Fibroblast of lung (primary cell): ENCODE results near the gene PDLIM5. TPM values are rescaled to one million over a fixed set of nuclear protein-coding genes. Genes with fewer than 3 reads are reported as not detected.

ENCODE experiments used
- DNase-seq, 2 donors: peaks; one replicate each; pipeline versions ENCODE4 v3.0.0 to v3.0.0-alpha.2; 2010; ENCODE audit warnings: low read depth in 2 of 2
- H2AFZ ChIP-seq: 2 replicates; pipeline ENCODE4 v1.5.1; 2012; ENCODE audit warnings: low read length, control low read depth, inconsistent platforms
- H3K27ac ChIP-seq: 2 replicates; pipeline ENCODE4 v1.5.1; 2011; ENCODE audit warnings: low read length, control low read depth; ENCODE audit not compliant: insufficient read depth
- H3K27me3 ChIP-seq: 2 replicates; pipeline ENCODE4 v1.5.1; 2011; ENCODE audit warnings: mild to moderate bottlenecking, low read length; ENCODE audit not compliant: control insufficient read depth, insufficient read depth
- H3K36me3 ChIP-seq: 2 replicates; pipeline ENCODE4 v1.5.1; 2011; ENCODE audit warnings: low read length; ENCODE audit not compliant: control insufficient read depth, insufficient read depth
- H3K4me1 ChIP-seq: 2 replicates; pipeline ENCODE4 v1.5.1; 2011; ENCODE audit warnings: low read length; ENCODE audit not compliant: control insufficient read depth, insufficient read depth; ENCODE audit errors: extremely low read depth
- H3K4me2 ChIP-seq: 2 replicates; pipeline ENCODE4 v1.5.1; 2011; ENCODE audit warnings: low read length, control low read depth; ENCODE audit not compliant: insufficient read depth; ENCODE audit errors: extremely low read depth
- H3K4me3 ChIP-seq, 4 experiments: fragments of 200-600 bp in 1 of 4; sonication (generic) in 1 of 4; replicated peaks in 1 of 4; 2 replicates each; pipeline ENCODE4 v1.5.1; 2011 to 2016; ENCODE audit warnings: low read length in 4 of 4, low read depth in 3 of 4, mild to moderate bottlenecking in 3 of 4, control low read depth in 2 of 4, inconsistent platforms in 1 of 4, mixed read lengths in 1 of 4; ENCODE audit not compliant: insufficient read depth in 1 of 4; ENCODE audit errors: control extremely low read depth in 1 of 4
- H3K79me2 ChIP-seq: 2 replicates; pipeline ENCODE4 v1.5.1; 2012; ENCODE audit warnings: mild to moderate bottlenecking, low read length, inconsistent platforms; ENCODE audit not compliant: control insufficient read depth, insufficient read depth
- H3K9ac ChIP-seq: 2 replicates; pipeline ENCODE4 v1.5.1; 2011; ENCODE audit warnings: mild to moderate bottlenecking, low read length, control low read depth; ENCODE audit not compliant: insufficient read depth
- H3K9me3 ChIP-seq: 2 replicates; pipeline ENCODE4 v1.5.1; 2012; ENCODE audit warnings: low read depth, low read length; ENCODE audit not compliant: control insufficient read depth, insufficient read depth
- H4K20me1 ChIP-seq: 2 replicates; pipeline ENCODE4 v1.5.1; 2011; ENCODE audit warnings: low read length; ENCODE audit not compliant: control insufficient read depth, insufficient read depth; ENCODE audit errors: extremely low read depth
- EZH2 ChIP-seq: IDR thresholded peaks from 2 replicates; pipeline ENCODE4 v1.5.1; 2012; ENCODE audit warnings: low read length, control low read depth, mild to moderate bottlenecking; ENCODE audit errors: missing control alignments
- polyA plus RNA-seq, 2 donors: library from polyadenylated mRNA; depleted of rRNA in 1 of 2; stranded (reverse) in 1 of 2; unstranded in 1 of 2; fragments of >200 nt; gene quantifications; 2 replicates each; pipeline ENCODE4 v1.2.1, GENCODE V29; 2011 to 2012; ENCODE audit warnings: missing spikeins in 1 of 2
- total RNA-seq: library from RNA; depleted of rRNA; stranded (reverse); fragments of >200 nt; gene quantifications from 2 replicates; pipeline ENCODE4 v1.2.1, GENCODE V29; 2014
- TF ChIP-seq, protein P1 (sequence below), 2 donors: IDR thresholded peaks in 1 of 2; conservative IDR thresholded peaks in 1 of 2; 1 replicate in 1 of 2; 2 replicates in 1 of 2; pipeline ENCODE4 v1.5.1; 2011 to 2012; ENCODE audit warnings: low read length in 2 of 2, control low read depth in 1 of 2, inconsistent platforms in 1 of 2, low read depth in 1 of 2, mild to moderate bottlenecking in 1 of 2

Gene PDLIM5
- total and polyA plus RNA-seq, 2 donors (not counting 1 experiment from before 2014, with no cell fraction given): 28.4 to 113 TPM

DNA sequence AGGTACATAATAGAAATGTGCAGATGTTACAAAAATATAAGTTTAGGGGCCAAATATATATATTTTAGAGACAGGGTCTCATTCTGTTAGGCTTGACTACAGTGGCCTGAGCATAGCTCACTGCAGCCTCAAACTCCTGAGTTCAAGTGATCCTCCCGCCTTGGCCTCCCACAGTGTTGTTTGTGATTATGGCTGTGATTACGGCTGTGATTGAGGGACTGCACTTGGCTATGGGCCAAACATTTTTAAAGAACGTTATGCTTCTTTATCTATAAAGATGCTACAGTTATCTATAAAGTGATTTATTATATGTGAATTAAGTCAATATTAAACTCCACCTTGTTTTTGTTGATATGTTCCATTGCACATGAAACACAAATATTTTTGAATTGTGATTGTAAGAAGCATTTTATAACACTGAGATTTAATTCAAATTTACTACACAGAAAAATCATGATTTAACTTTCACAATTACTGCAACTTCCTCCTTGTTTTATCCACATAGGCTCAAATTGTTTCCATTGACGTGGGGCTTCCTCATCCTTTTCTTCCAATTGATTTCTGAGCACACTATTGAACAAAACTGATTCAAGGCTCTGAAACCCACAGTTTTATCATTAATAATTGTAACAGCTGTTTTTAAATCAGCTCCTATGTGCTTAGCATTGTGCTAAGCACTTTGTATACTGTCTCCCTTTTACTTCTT, 237.6 kb downstream of the PDLIM5 start:
- TF ChIP-seq EZH2: no peak
- TF ChIP-seq, protein P1, sequence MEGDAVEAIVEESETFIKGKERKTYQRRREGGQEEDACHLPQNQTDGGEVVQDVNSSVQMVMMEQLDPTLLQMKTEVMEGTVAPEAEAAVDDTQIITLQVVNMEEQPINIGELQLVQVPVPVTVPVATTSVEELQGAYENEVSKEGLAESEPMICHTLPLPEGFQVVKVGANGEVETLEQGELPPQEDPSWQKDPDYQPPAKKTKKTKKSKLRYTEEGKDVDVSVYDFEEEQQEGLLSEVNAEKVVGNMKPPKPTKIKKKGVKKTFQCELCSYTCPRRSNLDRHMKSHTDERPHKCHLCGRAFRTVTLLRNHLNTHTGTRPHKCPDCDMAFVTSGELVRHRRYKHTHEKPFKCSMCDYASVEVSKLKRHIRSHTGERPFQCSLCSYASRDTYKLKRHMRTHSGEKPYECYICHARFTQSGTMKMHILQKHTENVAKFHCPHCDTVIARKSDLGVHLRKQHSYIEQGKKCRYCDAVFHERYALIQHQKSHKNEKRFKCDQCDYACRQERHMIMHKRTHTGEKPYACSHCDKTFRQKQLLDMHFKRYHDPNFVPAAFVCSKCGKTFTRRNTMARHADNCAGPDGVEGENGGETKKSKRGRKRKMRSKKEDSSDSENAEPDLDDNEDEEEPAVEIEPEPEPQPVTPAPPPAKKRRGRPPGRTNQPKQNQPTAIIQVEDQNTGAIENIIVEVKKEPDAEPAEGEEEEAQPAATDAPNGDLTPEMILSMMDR (conservative IDR thresholded peaks at IDR 0.05 in 1 of 2, IDR thresholded peaks at IDR 0.05 in 1 of 2; ENCODE audit: low read depth in 1 of 2, low read length in 2 of 2): no peak
- Histone ChIP-seq H3K4me3 (no peak overlapping the region), H3K9ac (no peak overlapping the region), H4K20me1 (no peaks in the 10 kb centered on the region), H3K9me3 (no peaks in the 10 kb centered on the region), H3K36me3 (no peaks in the 10 kb centered on the region), H3K4me1 (peaks cover 7% of the 10 kb centered on the region), H2AFZ (no peak overlapping the region), H3K4me2 (no peak overlapping the region), H3K27me3 (no peaks in the 10 kb centered on the region), H3K79me2 (no peaks in the 10 kb centered on the region), H3K27ac (no peak overlapping the region)
- no peak for DNase-seq

DNA sequence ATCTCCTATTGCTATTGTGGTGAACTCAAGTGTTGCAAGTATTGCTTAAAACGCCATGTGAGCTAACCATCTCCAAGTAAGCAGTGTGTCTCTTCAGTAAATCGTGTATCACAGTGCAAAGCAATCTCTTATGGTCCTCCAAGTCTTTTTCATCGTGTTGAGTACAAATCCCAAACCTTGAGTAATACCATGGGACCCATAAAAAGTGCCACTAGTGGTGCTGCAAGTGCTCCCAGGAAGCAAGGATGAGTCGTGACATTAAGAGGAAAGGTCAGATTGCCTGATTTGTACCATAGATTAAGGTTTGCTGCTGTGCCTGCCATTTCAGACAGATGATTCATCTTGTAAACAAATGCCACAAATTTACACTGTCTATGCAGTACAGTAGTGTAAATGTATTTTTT, 239.1 kb downstream of the PDLIM5 start:
- H3K9ac ChIP-seq: no peak overlapping the region
- peaks cover 7% of the 10 kb centered on the region for H3K4me1 ChIP-seq
- H3K79me2 ChIP-seq: no peaks in the 10 kb centered on the region
- no peaks in the 10 kb centered on the region for H3K36me3 ChIP-seq
- peak; percentile 25 to 60 for DNase-seq
- no peak overlapping the region for H3K4me2 ChIP-seq
- no peaks in the 10 kb centered on the region for H3K9me3 ChIP-seq
- no peak overlapping the region for H3K4me3 ChIP-seq
- no peaks in the 10 kb centered on the region for H4K20me1 ChIP-seq
- no peak overlapping the region for H2AFZ ChIP-seq
- no peaks in the 10 kb centered on the region for H3K27me3 ChIP-seq
- TF ChIP-seq EZH2: no peak
- H3K27ac ChIP-seq: no peak overlapping the region

DNA sequence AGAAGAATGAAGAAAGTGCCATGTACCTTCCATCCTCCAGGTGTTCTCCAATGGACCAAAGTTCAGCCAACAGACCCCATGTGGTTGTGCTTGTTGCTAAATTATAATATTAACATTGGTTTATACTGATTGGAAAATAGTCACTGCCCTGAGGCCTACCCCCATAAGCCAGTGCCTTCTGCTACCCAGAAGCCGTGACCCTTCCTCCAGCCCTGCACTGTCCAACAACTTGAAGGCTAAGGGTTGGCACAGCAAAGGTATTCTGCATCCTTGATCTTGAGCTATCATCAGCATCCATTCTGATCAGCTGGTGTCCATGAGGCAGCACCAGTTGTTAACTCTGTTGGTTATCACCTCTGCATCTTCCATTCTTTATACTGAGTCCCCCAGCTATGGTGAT, 239.8 kb downstream of the PDLIM5 start:
- no peaks in the 10 kb centered on the region for H3K36me3 ChIP-seq
- H4K20me1 ChIP-seq: no peaks in the 10 kb centered on the region
- TF ChIP-seq EZH2: no peak
- TF ChIP-seq, protein P1 (conservative IDR thresholded peaks at IDR 0.05 in 1 of 2, IDR thresholded peaks at IDR 0.05 in 1 of 2; ENCODE audit: low read depth in 1 of 2, low read length in 2 of 2): no peak
- no peak overlapping the region for H2AFZ ChIP-seq
- peaks cover 7% of the 10 kb centered on the region for H3K4me1 ChIP-seq
- H3K4me3 ChIP-seq: no peak overlapping the region
- H3K9ac ChIP-seq: no peak overlapping the region
- no peak overlapping the region for H3K4me2 ChIP-seq
- no peaks in the 10 kb centered on the region for H3K9me3 ChIP-seq
- no peak for DNase-seq
- no peak overlapping the region for H3K27ac ChIP-seq
- no peaks in the 10 kb centered on the region for H3K79me2 ChIP-seq
- H3K27me3 ChIP-seq: no peaks in the 10 kb centered on the region
